Keratinocyte (primary cell): ENCODE measurements around the gene PIH1D2. TPM values are rescaled to one million over a fixed set of nuclear protein-coding genes. Genes with fewer than 3 reads are reported as not detected.
A peak's percentile ranks its signal among the peaks of the same experiment; 100 is the strongest.

Experiments used
- DNase-seq: peaks from one replicate; pipeline ENCODE4 v3.0.0-alpha.2; 2011; ENCODE audit warnings: low read depth, missing footprints, low spot score
- FAIRE-seq: peaks from 2 replicates; lab custom pipeline; 2011; peaks lifted over from hg19 to GRCh38; lab: Jason Lieb, UNC
- H2AFZ ChIP-seq: 2 replicates; pipeline ENCODE4 v1.6.0; 2012; ENCODE audit warnings: low read length, control low read depth, inconsistent platforms; ENCODE audit not compliant: control insufficient read depth
- H3K27ac ChIP-seq: 2 replicates; pipeline ENCODE4 v1.5.1; 2011; ENCODE audit warnings: low read length; ENCODE audit not compliant: control insufficient read depth, insufficient read depth
- H3K27me3 ChIP-seq: 3 replicates; pipeline ENCODE4 v1.6.0; 2011; ENCODE audit warnings: low read length; ENCODE audit not compliant: control insufficient read depth, insufficient read depth; ENCODE audit errors: extremely low read depth
- H3K36me3 ChIP-seq, 2 experiments: 2 replicates in 1 of 2; 3 replicates in 1 of 2; pipeline ENCODE4 v1.5.1; 2011; ENCODE audit warnings: low read length in 2 of 2, mild to moderate bottlenecking in 1 of 2; ENCODE audit not compliant: control insufficient read depth in 2 of 2, insufficient read depth in 2 of 2; ENCODE audit errors: extremely low read depth in 1 of 2
- H3K4me1 ChIP-seq: 3 replicates; pipeline ENCODE4 v1.5.1; 2011; ENCODE audit warnings: low read length; ENCODE audit not compliant: control insufficient read depth, insufficient read depth; ENCODE audit errors: extremely low read depth
- H3K4me2 ChIP-seq: 3 replicates; pipeline ENCODE4 v1.6.0; 2011; ENCODE audit warnings: low read depth, low read length; ENCODE audit not compliant: control insufficient read depth, insufficient read depth; ENCODE audit errors: extremely low read depth
- H3K4me3 ChIP-seq, 3 experiments: fragments of 200-600 bp in 1 of 3; sonication (generic) in 1 of 3; 2 replicates in 2 of 3; 3 replicates in 1 of 3; pipeline ENCODE4 v1.5.1; 2011 to 2016; ENCODE audit warnings: low read length in 3 of 3, mild to moderate bottlenecking in 3 of 3, control low read depth in 2 of 3, inconsistent platforms in 1 of 3, low read depth in 1 of 3, mixed read lengths in 1 of 3, mixed run types in 1 of 3, moderate library complexity in 1 of 3; ENCODE audit not compliant: control insufficient read depth in 2 of 3, insufficient read depth in 2 of 3; ENCODE audit errors: extremely low read depth in 1 of 3
- H3K79me2 ChIP-seq: 2 replicates; pipeline ENCODE4 v1.6.0; 2012; ENCODE audit warnings: low read length; ENCODE audit not compliant: control insufficient read depth, insufficient read depth
- H3K9ac ChIP-seq: 3 replicates; pipeline ENCODE4 v1.6.0; 2011; ENCODE audit warnings: low read length; ENCODE audit not compliant: control insufficient read depth, insufficient read depth; ENCODE audit errors: extremely low read depth
- H3K9me1 ChIP-seq: 3 replicates; pipeline ENCODE4 v1.6.0; 2011; ENCODE audit warnings: low read length; ENCODE audit not compliant: control insufficient read depth, insufficient read depth; ENCODE audit errors: extremely low read depth
- H3K9me3 ChIP-seq: 2 replicates; pipeline ENCODE4 v1.5.1; 2012; ENCODE audit warnings: low read depth, low read length; ENCODE audit not compliant: control insufficient read depth
- H4K20me1 ChIP-seq: 3 replicates; pipeline ENCODE4 v1.6.0; 2011; ENCODE audit warnings: low read length; ENCODE audit not compliant: control insufficient read depth, insufficient read depth; ENCODE audit errors: extremely low read depth
- CTCF ChIP-seq, 3 experiments: IDR thresholded peaks in 1 of 3; conservative IDR thresholded peaks in 1 of 3; optimal IDR thresholded peaks in 1 of 3; 2 replicates in 2 of 3; 3 replicates in 1 of 3; pipeline versions ENCODE3 to v1.5.1; 2011; ENCODE audit warnings: low read length in 3 of 3, mild to moderate bottlenecking in 3 of 3, moderate library complexity in 2 of 3, control low read depth in 1 of 3, inconsistent platforms in 1 of 3; ENCODE audit not compliant: insufficient read depth in 2 of 3; ENCODE audit errors: extremely low read depth in 1 of 3
- EZH2 ChIP-seq: IDR thresholded peaks from one replicate; pipeline ENCODE4 v1.6.1; 2012; ENCODE audit warnings: inconsistent platforms, mild to moderate bottlenecking, low read length, moderate library complexity
- dilution Hi-C: fragments of 300-500 bp; cut with MboI; formaldehyde crosslinking; loops from one replicate; pipeline ENCODE4 v1.7.0; 2020; ENCODE audit warnings: low sequenced_read_pairs; ENCODE audit not compliant: extremely low pct_ligation_motif_present
- polyA plus RNA-seq, 5 experiments: library from polyadenylated mRNA; depleted of rRNA in 3 of 5; stranded (reverse) in 3 of 5; stranded (forward) in 1 of 5; unstranded in 1 of 5; fragments of >200 nt; gene quantifications; 1 replicate in 1 of 5; 2 replicates in 3 of 5; 3 replicates in 1 of 5; pipeline versions ENCODE4 v1.2.1 to v1.2.3, GENCODE V29; 2011 to 2012; ENCODE audit warnings: missing spikeins in 2 of 5, low read depth in 1 of 5, low replicate concordance in 1 of 5

PIH1D2 gene
- polyA plus RNA-seq, 1 donor (not counting 4 experiments of a cell fraction or from before 2014, with no cell fraction given): 1.9 TPM

GRCh38 chr11:112121981-112122615 lies 48.3 kb upstream of the PIH1D2 start:
- DNase-seq (no peak), FAIRE-seq (peak; percentile 26)
- no peaks in the 10 kb centered on the region for H3K9me3 ChIP-seq
- no peak overlapping the region for H3K4me3 ChIP-seq
- no peaks in the 10 kb centered on the region for H4K20me1 ChIP-seq
- H3K27ac ChIP-seq: peak overlapping the region; percentile 46
- H3K4me1 ChIP-seq: peaks cover 28% of the 10 kb centered on the region
- H3K4me2 ChIP-seq: no peak overlapping the region
- no peaks in the 10 kb centered on the region for H3K36me3 ChIP-seq
- dilution Hi-C loops: no loop called here
- no peaks in the 10 kb centered on the region for H3K27me3 ChIP-seq
- no peaks in the 10 kb centered on the region for H3K9me1 ChIP-seq
- H3K9ac ChIP-seq: peak overlapping the region; percentile 13
- no peaks in the 10 kb centered on the region for H3K79me2 ChIP-seq
- TF ChIP-seq EZH2: no peak
- no peak for TF ChIP-seq CTCF (optimal IDR thresholded peaks at IDR 0.05 in 1 of 3, IDR thresholded peaks at IDR 0.05 in 1 of 3, conservative IDR thresholded peaks at IDR 0.05 in 1 of 3; ENCODE audit: extremely low read depth in 1 of 3, insufficient read depth in 2 of 3, low read length in 3 of 3)
- H2AFZ ChIP-seq: peak overlapping the region; percentile 14

GRCh38 chr11:112118176-112118575 lies 44.4 kb upstream of the PIH1D2 start:
- Histone ChIP-seq H4K20me1 (no peaks in the 10 kb centered on the region), H3K27ac (no peak overlapping the region), H3K9ac (no peak overlapping the region), H3K27me3 (no peaks in the 10 kb centered on the region), H3K4me2 (no peak overlapping the region), H2AFZ (no peak overlapping the region), H3K9me3 (no peaks in the 10 kb centered on the region), H3K36me3 (no peaks in the 10 kb centered on the region), H3K79me2 (no peaks in the 10 kb centered on the region), H3K9me1 (no peaks in the 10 kb centered on the region), H3K4me1 (peaks cover 27% of the 10 kb centered on the region), H3K4me3 (no peak overlapping the region)
- no peak for TF ChIP-seq CTCF (optimal IDR thresholded peaks at IDR 0.05 in 1 of 3, IDR thresholded peaks at IDR 0.05 in 1 of 3, conservative IDR thresholded peaks at IDR 0.05 in 1 of 3; ENCODE audit: extremely low read depth in 1 of 3, insufficient read depth in 2 of 3, low read length in 3 of 3)
- no peak for TF ChIP-seq EZH2
- dilution Hi-C loops: no loop called here
- DNase-seq (no peak), FAIRE-seq (no peak)
